GM04503 (cell line): ENCODE measurements around the gene NGLY1.

Experiments used
- DNase-seq: peaks from one replicate; pipeline ENCODE4 v3.0.0-alpha.2; 2012; ENCODE audit warnings: low read depth

Gene NGLY1

DNA sequence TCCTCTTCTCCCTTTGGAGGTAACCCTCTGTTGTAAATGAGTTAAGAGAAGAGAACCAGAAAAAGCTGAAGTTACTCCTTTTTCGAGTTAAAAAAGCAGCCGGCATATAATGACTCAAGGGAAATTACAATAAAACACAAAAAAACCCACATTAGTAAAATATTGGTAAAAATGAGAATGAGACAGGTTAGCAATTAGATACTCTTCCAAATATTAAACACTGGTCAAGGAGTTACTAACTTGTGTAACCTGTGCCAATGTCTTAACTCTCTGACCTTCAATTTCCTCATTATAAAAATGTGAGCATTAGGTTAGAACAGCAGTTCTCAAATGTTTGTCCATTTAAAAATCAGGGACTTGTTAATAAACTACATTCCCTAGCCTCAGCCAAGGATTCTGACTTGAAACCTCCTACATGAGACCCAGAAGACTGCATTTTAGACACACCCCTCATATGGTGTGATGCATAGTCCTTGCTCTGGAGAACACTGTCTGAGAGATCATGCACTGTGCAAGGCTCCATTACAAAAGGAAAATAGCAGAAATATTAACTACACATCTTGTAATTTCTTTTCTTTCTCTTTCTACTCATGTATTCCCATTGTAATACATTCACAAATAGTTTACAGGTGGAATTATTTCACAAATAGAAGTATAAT, 75.8 kb downstream of the NGLY1 start:
- no peak for DNase-seq

GRCh38 chr3:25706213-25706612, 77.0 kb downstream of the NGLY1 start:
- DNase-seq, result no peak

DNA sequence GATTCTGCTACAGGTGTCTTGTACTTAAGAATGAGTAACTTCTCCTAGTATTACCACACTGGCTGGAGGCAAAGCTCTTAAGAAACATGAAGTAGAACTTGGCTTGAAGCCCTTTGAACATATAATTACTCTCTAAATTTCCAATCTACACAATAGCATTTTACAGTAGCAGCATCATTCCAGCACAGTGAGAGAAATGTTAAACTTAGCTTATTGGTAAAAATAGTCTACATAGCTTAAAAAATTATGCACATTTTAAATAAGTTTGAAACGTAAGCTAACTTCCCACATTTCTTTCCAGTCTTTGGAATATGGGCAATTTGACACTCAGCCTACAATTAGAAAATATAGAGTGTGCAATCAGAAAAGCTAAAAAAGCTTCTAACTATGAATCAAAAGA, 85.7 kb downstream of the NGLY1 start:
- DNase-seq, result no peak

DNA sequence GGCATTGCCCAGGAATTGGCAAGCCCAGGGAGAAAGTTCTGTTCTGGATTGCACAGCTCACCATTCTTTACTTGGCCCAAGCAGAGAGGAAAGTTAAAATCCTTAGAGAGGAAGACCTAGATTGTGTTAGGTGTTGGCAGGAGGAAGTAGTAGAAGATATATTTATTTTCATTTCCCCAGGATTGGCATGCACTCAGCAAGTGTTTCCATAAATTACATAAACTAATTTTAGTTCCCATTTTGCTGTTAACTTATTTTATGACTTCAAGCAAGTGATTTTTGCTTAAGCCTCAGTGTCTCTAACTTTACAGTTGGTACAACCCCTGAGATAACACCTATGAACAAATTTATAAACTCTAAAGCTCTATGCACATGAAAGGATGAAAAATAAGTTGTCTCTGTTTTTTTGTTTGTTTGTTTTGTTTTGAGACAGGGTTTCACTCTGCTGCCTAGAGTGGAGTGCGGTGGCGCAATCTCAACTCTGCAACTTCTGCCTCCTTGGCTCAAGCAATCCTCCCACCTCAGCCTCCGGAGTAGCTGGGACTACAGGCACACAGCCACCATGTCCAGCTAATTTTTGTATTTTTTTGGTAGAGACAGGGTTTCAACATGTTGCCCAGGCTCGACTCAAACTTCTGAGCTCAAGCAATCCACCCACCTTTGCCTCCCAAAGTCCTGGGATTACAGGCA, 87.4 kb downstream of the NGLY1 start:
- DNase-seq, result no peak

GRCh38 chr3:25693238-25693637, 90.0 kb downstream of the NGLY1 start:
- no peak for DNase-seq

DNA sequence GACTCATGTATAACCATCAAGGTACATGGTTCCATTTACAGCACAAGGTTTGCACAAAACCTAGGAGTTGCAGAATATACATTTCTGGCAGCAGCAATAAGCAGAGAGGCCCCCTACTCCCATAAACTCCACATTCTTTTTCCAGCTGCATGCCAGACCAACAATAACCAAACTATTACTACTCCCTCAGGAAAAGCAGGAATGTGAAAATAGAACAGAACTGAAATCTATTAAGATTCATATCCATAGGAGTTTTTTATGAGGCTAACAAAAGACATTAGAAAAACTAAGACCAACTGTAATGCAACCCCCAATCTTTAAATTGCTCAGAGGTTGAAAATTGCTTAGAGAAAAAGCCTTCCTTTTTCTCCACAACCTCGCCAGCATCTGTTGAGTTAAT, 90.9 kb downstream of the NGLY1 start:
- no peak for DNase-seq

DNA sequence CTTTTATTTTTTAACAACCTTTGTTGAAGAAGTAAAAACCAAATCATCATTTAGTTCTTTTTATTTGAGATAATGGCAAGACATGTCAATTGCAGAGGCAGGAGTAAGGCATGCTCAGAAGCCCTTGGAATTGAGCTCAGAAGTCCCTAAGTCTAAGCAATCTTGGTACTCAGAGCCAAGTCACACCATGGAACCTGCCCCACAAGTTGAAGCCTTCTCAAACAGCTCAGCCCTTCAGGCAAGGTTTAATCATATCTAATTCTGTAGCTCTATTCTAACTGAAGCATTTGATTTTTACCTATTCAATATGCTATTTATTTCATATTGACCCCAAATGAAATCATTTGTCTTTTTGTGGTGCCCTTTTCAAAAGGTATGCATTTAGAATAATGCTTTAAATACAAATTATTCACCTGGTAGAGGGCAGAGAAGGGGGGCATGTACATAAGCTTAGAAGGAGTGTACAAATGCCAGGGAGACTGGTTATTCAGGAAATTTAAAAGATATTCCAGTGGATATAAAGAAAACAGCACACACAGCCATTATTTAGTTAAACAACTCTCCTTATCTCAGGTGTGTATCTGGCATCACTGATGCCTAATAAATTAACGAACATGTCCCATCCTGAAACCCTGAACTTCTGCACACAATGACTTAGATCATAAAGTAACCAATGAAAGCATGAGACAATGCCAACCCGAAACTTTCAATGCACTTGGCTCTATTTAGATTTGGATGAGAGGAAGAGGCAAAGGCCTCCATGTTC, 92.3 kb downstream of the NGLY1 start:
- DNase-seq, result no peak

DNA sequence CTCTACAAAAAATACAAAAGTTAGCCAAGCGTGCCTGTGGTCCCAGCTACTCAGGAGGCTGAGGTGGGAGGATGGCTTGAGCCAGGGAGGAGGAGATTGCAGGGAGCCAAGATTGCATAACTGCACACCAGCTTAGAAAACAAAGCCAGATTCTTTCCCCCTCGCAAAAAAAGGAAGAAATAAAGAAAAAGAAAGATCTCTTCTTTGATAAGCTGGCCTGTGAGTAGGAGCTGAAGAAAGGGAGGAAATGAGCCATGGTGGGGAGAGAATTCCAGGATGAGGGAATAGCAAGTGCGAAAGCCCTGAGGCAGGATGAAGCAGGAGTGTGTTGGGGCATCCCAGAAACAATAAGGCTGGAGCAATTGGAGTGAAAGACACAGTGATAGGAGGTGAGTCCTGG, 94.0 kb downstream of the NGLY1 start:
- DNase-seq, result no peak

DNA sequence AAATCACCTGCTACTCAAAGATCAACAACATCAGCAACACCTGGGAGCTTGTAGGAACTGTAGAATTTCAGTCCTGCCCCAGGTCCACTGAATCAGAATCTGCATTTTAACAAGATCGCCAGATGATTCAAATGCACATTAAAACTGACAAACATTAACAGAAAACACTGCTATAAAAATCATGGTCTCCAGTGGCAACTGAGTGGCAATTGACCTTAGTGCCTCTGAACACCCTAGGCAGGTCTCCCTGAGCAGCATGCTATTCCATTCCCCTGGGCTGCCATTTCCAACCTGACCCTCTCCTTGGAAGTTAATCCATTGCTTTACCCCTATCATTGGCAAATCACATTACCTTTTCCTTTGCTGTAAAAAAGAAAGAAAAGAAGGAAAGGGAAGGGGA, 95.5 kb downstream of the NGLY1 start:
- no peak for DNase-seq

GRCh38 chr3:25686766-25687165, 96.5 kb downstream of the NGLY1 start:
- DNase-seq, result no peak

- no peak for DNase-seq
Observed at GRCh38 chr3:25683882-25684281, 99.4 kb downstream of the NGLY1 start.

GRCh38 chr3:25683410-25683809, 99.8 kb downstream of the NGLY1 start:
- DNase-seq, result no peak

- DNase-seq, result no peak
Observed at GRCh38 chr3:25679642-25680302, 103.5 kb downstream of the NGLY1 start.

DNA sequence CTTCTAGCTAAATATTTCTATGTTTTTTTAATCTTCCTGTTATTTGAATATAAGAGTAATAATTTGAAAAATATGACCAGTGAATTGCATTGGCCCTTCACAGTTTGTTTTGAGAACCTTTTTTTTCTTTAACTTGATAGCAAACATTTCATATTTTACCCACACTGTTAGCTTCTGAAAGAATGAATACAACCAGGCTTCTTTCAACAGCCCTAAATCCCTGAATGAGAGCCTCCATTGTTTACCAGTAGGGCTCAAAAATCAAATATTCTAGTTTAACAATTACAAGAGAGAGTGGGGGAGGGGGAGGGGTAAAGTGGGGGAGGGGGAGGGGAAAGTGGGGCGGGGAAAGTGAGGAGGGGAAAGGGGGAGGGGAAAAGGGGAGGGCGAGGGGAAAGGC, 104.1 kb downstream of the NGLY1 start:
- DNase-seq, result no peak

GRCh38 chr3:25678581-25678980, 104.7 kb downstream of the NGLY1 start:
- no peak for DNase-seq

DNA sequence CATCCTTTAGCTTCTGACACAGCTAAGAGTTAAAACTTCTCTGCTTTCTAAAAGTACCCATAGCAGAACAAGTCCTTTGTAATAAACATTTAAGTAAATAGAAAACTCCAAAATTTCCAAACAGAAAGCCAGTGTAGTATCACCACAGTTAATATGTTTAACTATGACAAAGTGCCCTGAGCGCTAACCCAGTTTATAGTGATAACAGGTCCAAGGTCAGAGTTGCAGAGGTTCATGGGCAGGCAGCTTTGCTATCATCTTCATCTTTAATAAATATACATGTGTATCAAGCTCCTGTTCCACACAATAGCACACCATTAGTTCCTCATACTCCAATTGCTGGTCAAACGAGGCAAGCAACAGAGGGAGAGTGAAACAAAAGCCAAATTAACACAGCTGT, 106.1 kb downstream of the NGLY1 start:
- DNase-seq, result no peak

GRCh38 chr3:25674670-25675069, 108.6 kb downstream of the NGLY1 start:
- DNase-seq, result no peak

DNA sequence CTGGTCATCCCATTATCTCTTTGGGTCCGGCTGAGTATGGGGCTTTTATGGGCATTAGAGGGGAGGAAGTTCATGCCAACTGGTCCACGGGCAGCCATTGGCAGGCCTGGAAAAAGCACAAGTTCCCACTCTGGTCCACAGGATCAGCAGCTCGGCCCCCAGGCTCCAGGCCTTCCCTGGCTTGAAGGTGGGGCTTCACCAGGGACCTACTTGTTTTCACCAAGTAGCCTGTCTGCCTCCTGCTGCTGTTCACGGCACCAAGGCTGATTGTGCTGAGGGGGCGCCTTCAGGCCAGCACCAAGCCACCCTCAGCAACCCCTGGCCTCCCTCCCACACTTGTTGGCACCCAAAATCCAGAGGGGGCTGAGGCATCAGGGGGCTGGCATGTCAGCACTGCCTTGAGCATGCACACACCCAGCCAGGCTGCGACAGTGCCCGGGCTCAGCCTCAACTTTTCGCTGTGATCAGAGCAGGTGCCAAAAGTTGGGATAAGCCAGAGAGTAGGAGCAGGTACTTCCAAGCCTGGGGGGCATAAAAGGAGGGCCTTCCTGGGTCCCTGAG, 109.4 kb downstream of the NGLY1 start:
- DNase-seq, result no peak
